PFSK-1 (cell line): ENCODE measurements around the gene SNAP25.
A peak's percentile ranks its signal among the peaks of the same experiment; 100 is the strongest.

Experiments
- FOXP2 ChIP-seq: optimal IDR thresholded peaks from 2 replicates; pipeline ENCODE3; 2011; ENCODE audit warnings: borderline replicate concordance, control low read depth, inconsistent platforms; ENCODE audit not compliant: insufficient read depth; ENCODE audit errors: extremely low read length, extremely low read depth
- POLR2AphosphoS5 ChIP-seq: IDR thresholded peaks from 2 replicates; pipeline ENCODE4 v1.6.1; 2012; ENCODE audit warnings: low read depth, mild to moderate bottlenecking, control low read depth, low read length, moderate library complexity
- SIN3A ChIP-seq: IDR thresholded peaks from 2 replicates; pipeline ENCODE4 v1.6.1; 2012; ENCODE audit warnings: mild to moderate bottlenecking, low read length, moderate library complexity, borderline replicate concordance; ENCODE audit not compliant: insufficient read depth
- TAF1 ChIP-seq: IDR thresholded peaks from 2 replicates; pipeline ENCODE4 v1.6.1; 2012; ENCODE audit warnings: low read length, control low read depth, borderline replicate concordance; ENCODE audit not compliant: insufficient read depth
- TF ChIP-seq, protein P1 (sequence below), 2 experiments: IDR thresholded peaks; 2 replicates each; pipeline versions ENCODE4 v1.6.1 to v1.8.0; 2011 to 2012; ENCODE audit warnings: low read depth in 2 of 2, low read length in 2 of 2, control low read depth in 1 of 2, inconsistent platforms in 1 of 2, mild to moderate bottlenecking in 1 of 2, moderate library complexity in 1 of 2; ENCODE audit not compliant: insufficient read depth in 1 of 2

Gene SNAP25

GRCh38 chr20:10236540-10237533, 18.2 kb downstream of the SNAP25 start:
- no peak for TF ChIP-seq FOXP2
- no peak for TF ChIP-seq POLR2AphosphoS5
- TF ChIP-seq TAF1: no peak
- no peak for TF ChIP-seq SIN3A
- TF ChIP-seq, protein P1, sequence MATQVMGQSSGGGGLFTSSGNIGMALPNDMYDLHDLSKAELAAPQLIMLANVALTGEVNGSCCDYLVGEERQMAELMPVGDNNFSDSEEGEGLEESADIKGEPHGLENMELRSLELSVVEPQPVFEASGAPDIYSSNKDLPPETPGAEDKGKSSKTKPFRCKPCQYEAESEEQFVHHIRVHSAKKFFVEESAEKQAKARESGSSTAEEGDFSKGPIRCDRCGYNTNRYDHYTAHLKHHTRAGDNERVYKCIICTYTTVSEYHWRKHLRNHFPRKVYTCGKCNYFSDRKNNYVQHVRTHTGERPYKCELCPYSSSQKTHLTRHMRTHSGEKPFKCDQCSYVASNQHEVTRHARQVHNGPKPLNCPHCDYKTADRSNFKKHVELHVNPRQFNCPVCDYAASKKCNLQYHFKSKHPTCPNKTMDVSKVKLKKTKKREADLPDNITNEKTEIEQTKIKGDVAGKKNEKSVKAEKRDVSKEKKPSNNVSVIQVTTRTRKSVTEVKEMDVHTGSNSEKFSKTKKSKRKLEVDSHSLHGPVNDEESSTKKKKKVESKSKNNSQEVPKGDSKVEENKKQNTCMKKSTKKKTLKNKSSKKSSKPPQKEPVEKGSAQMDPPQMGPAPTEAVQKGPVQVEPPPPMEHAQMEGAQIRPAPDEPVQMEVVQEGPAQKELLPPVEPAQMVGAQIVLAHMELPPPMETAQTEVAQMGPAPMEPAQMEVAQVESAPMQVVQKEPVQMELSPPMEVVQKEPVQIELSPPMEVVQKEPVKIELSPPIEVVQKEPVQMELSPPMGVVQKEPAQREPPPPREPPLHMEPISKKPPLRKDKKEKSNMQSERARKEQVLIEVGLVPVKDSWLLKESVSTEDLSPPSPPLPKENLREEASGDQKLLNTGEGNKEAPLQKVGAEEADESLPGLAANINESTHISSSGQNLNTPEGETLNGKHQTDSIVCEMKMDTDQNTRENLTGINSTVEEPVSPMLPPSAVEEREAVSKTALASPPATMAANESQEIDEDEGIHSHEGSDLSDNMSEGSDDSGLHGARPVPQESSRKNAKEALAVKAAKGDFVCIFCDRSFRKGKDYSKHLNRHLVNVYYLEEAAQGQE (IDR thresholded peaks at IDR 0.05; ENCODE audit: insufficient read depth in 1 of 2, low read depth in 2 of 2, low read length in 2 of 2): no peak

GRCh38 chr20:10239954-10240353, 21.3 kb downstream of the SNAP25 start:
- TF ChIP-seq FOXP2 (no peak), TAF1 (no peak), POLR2AphosphoS5 (no peak), SIN3A (no peak; the same call in 1 of the 2 replicates)
- TF ChIP-seq, protein P1 (IDR thresholded peaks at IDR 0.05; ENCODE audit: insufficient read depth in 1 of 2, low read depth in 2 of 2, low read length in 2 of 2): peak in 1 of 2 experiments; percentile 52; a peak in 1 of 4 replicates

DNA sequence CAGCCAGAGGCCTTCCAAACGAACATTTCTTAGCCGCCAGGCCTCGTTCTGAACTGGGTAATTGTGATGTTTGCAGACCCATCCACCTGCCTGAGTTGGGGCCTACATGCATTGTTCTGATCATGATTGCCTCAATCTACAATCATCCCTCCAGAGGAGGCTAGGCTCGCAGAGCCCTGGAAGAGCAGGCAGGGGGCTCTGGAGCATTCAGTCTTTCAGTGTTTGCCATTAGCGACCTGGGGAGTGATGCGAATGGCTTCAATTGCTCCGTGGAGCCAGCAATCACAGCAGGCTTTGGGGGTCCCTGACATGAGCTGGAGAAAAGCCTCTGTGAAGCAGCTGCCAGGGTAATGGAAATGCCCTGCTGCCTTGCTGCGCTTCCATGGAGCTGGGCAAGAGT, 22.0 kb downstream of the SNAP25 start:
- TF ChIP-seq, protein P1 (IDR thresholded peaks at IDR 0.05; ENCODE audit: insufficient read depth in 1 of 2, low read depth in 2 of 2, low read length in 2 of 2): no peak
- TF ChIP-seq TAF1 (no peak), FOXP2 (no peak), SIN3A (no peak), POLR2AphosphoS5 (no peak)

GRCh38 chr20:10242166-10242565, 23.5 kb downstream of the SNAP25 start:
- no peak for TF ChIP-seq FOXP2
- TF ChIP-seq TAF1: no peak
- no peak for TF ChIP-seq POLR2AphosphoS5
- TF ChIP-seq SIN3A: no peak
- TF ChIP-seq, protein P1 (IDR thresholded peaks at IDR 0.05; ENCODE audit: insufficient read depth in 1 of 2, low read depth in 2 of 2, low read length in 2 of 2): no peak

- TF ChIP-seq FOXP2 (no peak), POLR2AphosphoS5 (no peak), TAF1 (no peak), SIN3A (no peak)
- TF ChIP-seq, protein P1 (IDR thresholded peaks at IDR 0.05; ENCODE audit: insufficient read depth in 1 of 2, low read depth in 2 of 2, low read length in 2 of 2): no peak
These were observed 28.8 kb downstream of the SNAP25 start for GRCh38 chr20:10247440-10247839.
